ENCODE data around the gene GDF15.

Gene GDF15

DNA sequence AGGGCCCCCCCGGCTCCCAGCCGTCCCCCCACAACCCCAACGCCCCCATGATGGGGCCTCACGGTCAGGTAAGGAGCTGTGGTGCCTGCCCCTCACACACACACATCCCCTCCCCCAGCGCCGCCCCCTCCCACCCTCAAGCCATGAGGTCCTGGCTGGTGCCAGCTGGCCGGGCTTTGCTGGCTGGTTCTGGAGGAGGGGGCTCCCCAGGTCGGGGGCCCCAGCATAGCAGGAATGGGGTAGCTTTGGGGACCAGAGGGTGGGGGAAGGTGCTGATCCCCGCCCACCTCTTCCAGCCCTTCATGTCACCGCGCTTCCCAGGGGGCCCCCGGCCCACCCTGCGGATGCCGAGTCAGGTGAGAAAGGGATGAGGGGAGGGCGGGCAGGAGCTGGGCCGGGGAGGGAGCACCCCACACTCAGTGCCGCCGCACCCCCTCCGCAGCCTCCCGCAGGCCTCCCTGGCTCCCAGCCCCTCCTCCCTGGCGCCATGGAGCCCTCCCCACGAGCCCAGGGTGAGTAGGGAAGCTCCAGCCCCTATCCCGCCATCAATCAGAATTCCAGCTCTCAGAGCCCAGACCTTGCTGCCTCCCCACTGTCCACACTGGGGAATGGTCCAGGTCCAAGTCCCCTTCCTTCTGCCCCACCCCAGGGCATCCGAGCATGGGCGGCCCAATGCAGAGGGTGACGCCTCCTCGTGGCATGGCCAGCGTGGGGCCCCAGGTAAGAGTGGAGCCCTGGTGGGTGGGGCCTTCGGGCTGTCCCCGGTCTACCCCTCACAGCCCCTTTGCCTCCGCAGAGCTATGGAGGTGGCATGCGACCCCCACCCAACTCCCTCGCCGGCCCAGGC lies 45.6 kb downstream of the GDF15 start:
- DNase-seq (ENCODE audit: low read depth): no peak

- DNase-seq (ENCODE audit: low read depth): no peak
Observed at GRCh38 chr19:18432275-18433014, 46.5 kb downstream of the GDF15 start.

- no peak for DNase-seq (ENCODE audit: low read depth)
Observed at GRCh38 chr19:18433015-18433691, 47.2 kb downstream of the GDF15 start.

DNA sequence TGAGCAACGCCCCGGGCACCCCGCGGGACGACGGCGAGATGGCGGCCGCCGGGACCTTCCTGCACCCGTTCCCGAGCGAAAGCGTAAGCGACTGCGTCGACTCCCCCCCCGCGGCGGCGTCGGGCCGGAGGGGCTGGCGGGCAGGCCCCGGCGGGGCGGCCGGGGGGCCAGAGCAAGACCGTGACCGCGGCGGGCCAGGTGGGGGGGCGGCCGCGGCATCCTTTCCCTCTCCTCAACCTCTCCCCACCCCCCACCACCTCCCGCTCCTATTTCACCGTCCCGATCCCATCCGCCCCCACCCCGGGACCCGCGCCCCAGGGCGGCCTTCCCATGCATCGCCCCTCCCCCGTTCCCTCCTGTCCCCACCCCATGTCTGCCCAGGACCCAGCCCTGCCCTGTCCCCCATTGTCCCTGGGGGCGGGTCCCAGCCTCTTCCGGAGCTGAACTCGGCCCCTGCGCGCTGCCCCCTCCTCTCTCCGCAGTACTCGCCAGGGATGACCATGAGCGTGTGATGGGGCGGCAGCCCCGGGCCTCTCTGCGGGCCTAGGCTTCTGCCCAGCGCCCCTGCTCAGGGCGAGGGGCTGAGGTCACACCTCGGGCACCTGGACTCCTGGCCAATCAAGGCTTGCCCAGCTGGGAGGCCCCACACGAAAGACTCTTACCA lies 47.9 kb downstream of the GDF15 start:
- no peak for DNase-seq (ENCODE audit: low read depth)

DNA sequence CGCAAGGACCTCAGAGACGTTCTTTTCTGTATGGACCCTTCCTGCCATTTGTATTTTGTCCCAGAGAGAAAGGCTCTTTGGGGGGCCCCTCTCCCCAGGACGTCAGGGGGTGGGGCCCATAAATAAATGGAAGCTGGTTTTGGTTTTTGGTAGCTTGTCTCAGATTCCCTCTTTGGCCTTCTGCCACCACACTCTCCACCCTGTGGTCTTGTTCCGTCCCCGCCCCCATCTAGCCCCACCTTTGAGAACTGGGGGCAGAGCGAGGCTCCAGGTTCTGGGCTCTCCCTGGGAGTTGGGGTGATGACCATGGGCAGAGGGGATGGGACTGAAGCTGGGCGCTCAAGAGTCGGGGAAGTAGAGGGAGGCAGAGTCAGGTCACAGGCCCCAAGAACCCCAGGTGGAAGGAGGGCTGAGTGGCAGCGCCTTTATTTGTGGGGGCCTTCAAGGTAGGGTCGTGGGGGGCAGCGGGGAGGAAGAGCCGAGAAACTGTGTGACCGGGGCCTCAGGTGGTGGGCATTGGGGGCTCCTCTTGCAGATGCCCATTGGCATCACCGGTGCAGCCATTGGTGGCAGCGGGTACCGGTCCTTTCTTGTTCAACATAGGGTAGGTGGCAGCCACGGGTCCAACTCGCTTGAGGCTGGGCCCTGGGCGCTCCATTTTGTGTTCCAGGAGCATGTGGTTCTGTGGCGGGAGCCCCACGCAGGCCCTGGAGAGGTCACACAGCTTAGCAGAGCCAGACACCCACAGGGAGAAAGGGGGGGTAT lies 48.6 kb downstream of the GDF15 start:
- no peak for DNase-seq (ENCODE audit: low read depth)

- no peak for DNase-seq (ENCODE audit: low read depth)
Observed at GRCh38 chr19:18435178-18435841, 49.4 kb downstream of the GDF15 start.

GRCh38 chr19:18435842-18436670 lies 50.1 kb downstream of the GDF15 start:
- DNase-seq (ENCODE audit: low read depth): no peak

DNA sequence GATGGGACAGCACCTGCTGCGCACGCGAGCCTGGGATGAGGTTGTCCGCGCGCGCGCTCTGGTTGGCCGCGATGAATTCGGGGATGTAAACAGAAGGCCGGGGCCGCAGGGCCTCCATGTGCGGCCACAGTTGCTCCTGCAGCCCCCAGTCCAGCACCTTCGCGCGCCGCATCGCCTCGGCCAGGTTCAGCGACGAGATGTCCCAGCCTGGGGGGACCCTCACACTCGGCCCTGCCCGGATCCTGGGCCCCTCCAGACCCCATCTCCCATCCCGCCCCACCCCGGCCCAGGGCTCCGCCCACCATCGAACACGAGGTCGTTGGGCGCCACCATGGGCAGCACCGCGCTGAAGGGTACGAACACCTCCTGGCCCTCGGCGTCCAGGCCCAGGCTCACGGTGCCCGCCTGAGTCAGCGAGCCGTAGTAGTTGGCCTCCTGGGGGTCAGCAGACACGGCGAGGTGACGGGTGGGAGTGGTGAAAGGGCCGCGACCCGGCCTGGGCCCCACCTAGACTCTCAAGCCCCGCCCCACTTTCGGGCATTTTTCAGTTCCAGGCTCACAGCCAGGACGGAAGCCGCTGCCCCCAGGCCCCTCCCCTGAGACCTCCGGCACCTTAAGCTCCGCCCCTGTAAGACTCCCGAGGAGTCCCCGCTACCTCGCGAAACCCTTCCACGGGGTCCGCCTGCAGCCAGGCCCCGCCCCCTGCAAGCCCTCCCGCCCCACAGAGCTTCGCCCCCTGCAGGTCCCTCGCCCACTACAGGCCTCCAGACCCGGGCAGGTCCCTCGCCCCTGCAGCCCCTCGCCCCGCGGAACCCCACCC lies 50.9 kb downstream of the GDF15 start:
- no peak for DNase-seq (ENCODE audit: low read depth)

DNA sequence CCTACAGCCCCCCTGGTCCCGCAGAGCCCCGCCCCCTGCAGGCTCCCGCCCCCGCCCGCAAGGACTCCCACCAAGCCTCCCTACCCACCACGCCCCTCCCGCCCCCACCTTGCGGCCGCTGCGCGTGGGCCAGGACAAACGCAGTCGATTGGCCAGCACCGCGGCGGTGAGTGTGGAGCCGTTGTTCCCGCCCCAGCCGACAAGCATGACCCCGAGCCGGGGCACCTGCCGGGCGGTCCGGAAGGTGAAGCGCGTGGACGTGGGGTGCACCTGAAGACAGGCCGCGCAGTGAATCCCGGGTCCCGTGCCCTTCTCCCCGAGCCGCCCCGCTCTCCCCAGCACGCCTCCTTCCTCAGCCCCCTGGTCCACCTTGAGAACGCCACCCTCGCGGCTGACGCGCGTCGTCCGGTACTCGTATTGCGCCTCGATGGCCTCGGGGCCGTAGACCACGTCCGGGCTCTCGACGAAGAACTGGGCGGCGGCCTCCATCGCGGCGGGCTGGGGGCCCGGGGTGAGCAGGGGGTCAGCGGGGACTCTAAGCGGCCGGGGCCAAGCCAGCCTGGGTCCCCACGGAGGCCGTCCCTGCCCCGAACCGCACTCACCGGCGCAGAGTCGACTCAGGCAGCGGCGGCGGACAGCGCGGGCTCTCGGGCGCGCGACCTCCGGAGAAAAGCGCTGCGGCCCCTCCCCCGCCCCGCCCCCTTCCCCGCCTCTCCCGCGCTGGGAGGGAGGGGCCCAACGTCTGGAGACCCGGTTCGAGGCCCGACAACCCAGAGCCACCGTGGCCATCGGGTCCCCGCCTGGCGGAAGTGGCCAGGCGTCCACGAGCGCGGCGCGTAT lies 51.8 kb downstream of the GDF15 start, which contains the start of gene ISYNA1:
TSS of gene ISYNA1 (minus strand) at position 643 of the 840 bp plus-strand sequence. CDS start at position 489, 154 bp downstream.
- DNase-seq (ENCODE audit: low read depth): no peak

- no peak for DNase-seq (ENCODE audit: low read depth)
Observed at GRCh38 chr19:18438331-18439024, 52.5 kb downstream of the GDF15 start.

Measured in HS-5 (cell line).